ENCODE results near the gene PRR15.

Gene PRR15

GRCh38 chr7:29593459-29593858 lies 29.8 kb downstream of the PRR15 start:
- no peaks in the 10 kb centered on the region for H3K79me2 ChIP-seq (ENCODE audit: insufficient read depth, low read depth)

DNA sequence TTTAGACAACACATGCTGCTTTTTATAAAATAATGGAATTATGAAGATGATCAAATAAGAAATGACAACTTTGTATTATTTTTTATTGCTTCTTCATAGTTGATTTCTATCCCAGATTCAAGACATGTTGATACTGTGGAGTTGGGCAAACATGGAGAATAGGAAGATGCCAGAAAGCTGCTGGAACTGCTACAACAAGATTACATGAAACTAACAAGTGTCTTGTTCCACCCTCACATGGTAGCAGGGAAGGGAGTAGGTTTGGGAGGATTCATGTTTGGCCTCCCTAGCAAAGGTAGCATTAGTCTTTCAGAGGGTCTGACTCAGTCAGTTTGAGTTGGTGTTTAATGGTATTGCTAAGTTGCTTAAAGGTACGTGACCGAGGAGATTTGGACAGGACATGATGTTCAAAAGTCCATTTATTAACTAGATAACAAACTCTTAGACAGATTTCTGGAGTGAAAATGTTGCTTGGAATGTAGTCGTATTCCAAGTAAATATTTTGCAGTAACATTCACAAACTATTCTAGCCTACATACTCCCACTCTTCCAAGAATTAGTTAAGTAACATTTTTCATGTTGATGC lies 33.1 kb downstream of the PRR15 start:
- no peak for TF ChIP-seq CTCF (conservative IDR thresholded peaks at IDR 0.05; ENCODE audit: low read depth, low read length)
- Histone ChIP-seq H3K27me3 (ENCODE audit: insufficient read depth, low read depth) (no peaks in the 10 kb centered on the region), H3K4me1 (ENCODE audit: low read depth, poor library complexity, severe bottlenecking) (no peaks in the 10 kb centered on the region), H4K20me1 (ENCODE audit: insufficient read depth) (no peaks in the 10 kb centered on the region), H3K4me2 (no peak overlapping the region), H3K36me3 (ENCODE audit: insufficient read depth) (no peaks in the 10 kb centered on the region), H3K27ac (no peak overlapping the region), H3K79me2 (ENCODE audit: insufficient read depth, low read depth) (no peaks in the 10 kb centered on the region), H3K4me3 (IDR thresholded peaks at IDR 0.05; ENCODE audit: insufficient read depth, low read depth, low read length) (no peak overlapping the region), H3K9ac (no peak overlapping the region), H2AFZ (ENCODE audit: low read depth) (no peak overlapping the region)

More at GRCh38 chr7:29593459-29593858, 29.8 kb downstream of the PRR15 start:
- no peaks in the 10 kb centered on the region for H3K36me3 ChIP-seq (ENCODE audit: insufficient read depth)
- H3K4me2 ChIP-seq, result no peak overlapping the region
- H2AFZ ChIP-seq (ENCODE audit: low read depth), result no peak overlapping the region
- H3K9ac ChIP-seq, result no peak overlapping the region
- no peak overlapping the region for H3K27ac ChIP-seq
- H4K20me1 ChIP-seq (ENCODE audit: insufficient read depth), result no peaks in the 10 kb centered on the region
- TF ChIP-seq CTCF (conservative IDR thresholded peaks at IDR 0.05; ENCODE audit: low read depth, low read length), result no peak
- no peak overlapping the region for H3K4me3 ChIP-seq (IDR thresholded peaks at IDR 0.05; ENCODE audit: insufficient read depth, low read depth, low read length)
- H3K4me1 ChIP-seq (ENCODE audit: low read depth, poor library complexity, severe bottlenecking), result peaks cover 13% of the 10 kb centered on the region
- H3K27me3 ChIP-seq (ENCODE audit: insufficient read depth, low read depth), result no peaks in the 10 kb centered on the region

DNA sequence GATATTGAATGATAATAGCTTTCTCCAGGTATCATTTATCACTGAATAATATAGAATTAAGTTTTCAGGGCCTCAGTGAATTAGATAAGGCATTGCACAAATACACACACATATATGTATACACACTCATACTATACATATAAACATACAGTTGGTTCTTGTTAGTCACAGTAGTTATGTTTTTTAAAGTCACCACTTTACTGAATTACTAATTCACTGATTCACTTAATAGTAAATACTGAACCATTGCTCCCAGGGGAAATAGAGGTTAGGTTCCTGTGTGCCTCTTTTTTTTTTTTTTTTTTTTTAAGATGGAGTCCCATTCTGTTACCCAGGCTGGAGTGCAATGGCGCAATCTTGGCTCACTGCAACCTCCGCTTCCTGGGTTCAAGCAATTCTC lies 33.6 kb downstream of the PRR15 start:
- no peaks in the 10 kb centered on the region for H3K79me2 ChIP-seq (ENCODE audit: insufficient read depth, low read depth)
- H4K20me1 ChIP-seq (ENCODE audit: insufficient read depth), result no peaks in the 10 kb centered on the region
- no peaks in the 10 kb centered on the region for H3K36me3 ChIP-seq (ENCODE audit: insufficient read depth)
- H2AFZ ChIP-seq (ENCODE audit: low read depth), result no peak overlapping the region
- no peak overlapping the region for H3K27ac ChIP-seq
- no peaks in the 10 kb centered on the region for H3K27me3 ChIP-seq (ENCODE audit: insufficient read depth, low read depth)
- no peak for TF ChIP-seq CTCF (conservative IDR thresholded peaks at IDR 0.05; ENCODE audit: low read depth, low read length)
- no peak overlapping the region for H3K9ac ChIP-seq
- no peaks in the 10 kb centered on the region for H3K4me1 ChIP-seq (ENCODE audit: low read depth, poor library complexity, severe bottlenecking)
- no peak overlapping the region for H3K4me3 ChIP-seq (IDR thresholded peaks at IDR 0.05; ENCODE audit: insufficient read depth, low read depth, low read length)
- H3K4me2 ChIP-seq, result no peak overlapping the region

DNA sequence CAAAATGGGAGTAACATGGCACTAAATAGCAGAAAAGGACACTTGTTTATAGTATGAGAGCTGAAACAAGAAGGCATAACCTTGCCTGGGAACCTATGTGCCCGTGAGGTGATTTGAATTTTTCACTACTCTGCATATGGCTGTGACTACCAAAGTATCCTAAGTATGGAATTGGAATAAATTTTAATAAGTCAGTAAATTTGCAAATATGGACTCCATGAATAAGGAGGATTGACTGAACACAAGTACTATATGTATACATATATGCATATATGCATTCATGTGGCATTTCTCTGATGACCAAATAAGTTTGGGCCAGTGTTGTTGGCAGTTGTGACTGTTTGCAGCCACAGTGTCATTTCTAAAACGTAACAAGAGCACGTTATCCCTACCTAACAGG lies 34.5 kb downstream of the PRR15 start:
- H3K27me3 ChIP-seq (ENCODE audit: insufficient read depth, low read depth), result no peaks in the 10 kb centered on the region
- no peaks in the 10 kb centered on the region for H3K36me3 ChIP-seq (ENCODE audit: insufficient read depth)
- no peak for TF ChIP-seq CTCF (conservative IDR thresholded peaks at IDR 0.05; ENCODE audit: low read depth, low read length)
- no peaks in the 10 kb centered on the region for H4K20me1 ChIP-seq (ENCODE audit: insufficient read depth)
- H3K9ac ChIP-seq, result no peak overlapping the region
- no peak overlapping the region for H3K4me3 ChIP-seq (IDR thresholded peaks at IDR 0.05; ENCODE audit: insufficient read depth, low read depth, low read length)
- H3K4me1 ChIP-seq (ENCODE audit: low read depth, poor library complexity, severe bottlenecking), result no peaks in the 10 kb centered on the region
- no peaks in the 10 kb centered on the region for H3K79me2 ChIP-seq (ENCODE audit: insufficient read depth, low read depth)
- H3K4me2 ChIP-seq, result no peak overlapping the region
- H2AFZ ChIP-seq (ENCODE audit: low read depth), result no peak overlapping the region
- no peak overlapping the region for H3K27ac ChIP-seq
